GM12892 (cell line): ENCODE results near the gene TMEM150A.

Experiments
- POLR2A ChIP-seq: IDR thresholded peaks from 2 replicates; pipeline ENCODE4 v1.6.1; 2011; ENCODE audit warnings: low read depth, low read length, control low read depth
- TAF1 ChIP-seq: IDR thresholded peaks from 2 replicates; pipeline ENCODE4 v1.6.1; 2011; ENCODE audit warnings: low read depth, mild to moderate bottlenecking, control low read depth, low read length, borderline replicate concordance

- TF ChIP-seq POLR2A (no peak), TAF1 (no peak)
Measured at GRCh38 chr2:85549095-85549494, 53.4 kb downstream of the TMEM150A start.
